Mesenchymal stem cell (in vitro differentiated cells and primary cell): ENCODE measurements around the gene TXLNA. TPM values are rescaled to one million over a fixed set of nuclear protein-coding genes. Genes with fewer than 3 reads are reported as not detected.
"Not testable (repeated sequence)": the region's sequence is repeated elsewhere in the genome, so short reads cannot be mapped to it uniquely, and the experiment has no call there.

Source experiments
- DNase-seq: peaks from one replicate; pipeline ENCODE4 v3.0.0-alpha.2; 2013
- H2AFZ ChIP-seq: one replicate; pipeline ENCODE4 v1.6.1; 2013; ENCODE audit warnings: low read depth, mild to moderate bottlenecking, control low read depth, inconsistent platforms, low read length, moderate library complexity
- H2AK5ac ChIP-seq: 2 replicates; pipeline ENCODE4 v1.6.1; 2013; ENCODE audit warnings: low read length, moderate library complexity, mild to moderate bottlenecking, inconsistent platforms; ENCODE audit not compliant: severe bottlenecking
- H2BK120ac ChIP-seq: one replicate; pipeline ENCODE4 v1.6.1; 2013; ENCODE audit warnings: low read depth, mild to moderate bottlenecking, inconsistent platforms, low read length, moderate library complexity
- H2BK12ac ChIP-seq, 2 experiments: one replicate each; pipeline ENCODE4 v1.6.1; 2013; ENCODE audit warnings: inconsistent platforms in 2 of 2, low read length in 2 of 2, mild to moderate bottlenecking in 2 of 2, moderate library complexity in 2 of 2, control low read depth in 1 of 2
- H2BK15ac ChIP-seq: one replicate; pipeline ENCODE4 v1.6.1; 2013; ENCODE audit warnings: mild to moderate bottlenecking, low read depth, inconsistent platforms; ENCODE audit not compliant: poor library complexity, severe bottlenecking
- H2BK5ac ChIP-seq: 2 replicates; pipeline ENCODE4 v1.6.1; 2013; ENCODE audit warnings: low read depth, mild to moderate bottlenecking, low read length, control low read depth, inconsistent platforms; ENCODE audit not compliant: poor library complexity, severe bottlenecking
- H3K14ac ChIP-seq, 2 experiments: one replicate each; pipeline ENCODE4 v1.6.1; 2013; ENCODE audit warnings: inconsistent platforms in 2 of 2, low read length in 2 of 2, control low read depth in 1 of 2, mild to moderate bottlenecking in 1 of 2, moderate library complexity in 1 of 2
- H3K18ac ChIP-seq, 2 experiments: one replicate each; pipeline ENCODE4 v1.6.1; 2013; ENCODE audit warnings: inconsistent platforms in 2 of 2, low read length in 2 of 2, control low read depth in 1 of 2, low read depth in 1 of 2, mild to moderate bottlenecking in 1 of 2
- H3K23ac ChIP-seq, 2 experiments: one replicate each; pipeline ENCODE4 v1.6.1; 2013; ENCODE audit warnings: inconsistent platforms in 2 of 2, low read length in 2 of 2, mild to moderate bottlenecking in 2 of 2, moderate library complexity in 2 of 2, control low read depth in 1 of 2
- H3K27ac ChIP-seq: 2 replicates; pipeline ENCODE4 v1.5.1; 2013; ENCODE audit warnings: mild to moderate bottlenecking, moderate library complexity, low read length, control low read depth, inconsistent platforms; ENCODE audit not compliant: poor library complexity, severe bottlenecking
- H3K27me3 ChIP-seq, 2 experiments: 2 replicates each; pipeline versions ENCODE4 v1.6.1 to v1.7.0; 2013; ENCODE audit warnings: low read length in 2 of 2, mild to moderate bottlenecking in 2 of 2, moderate library complexity in 2 of 2, control low read depth in 1 of 2, inconsistent platforms in 1 of 2; ENCODE audit not compliant: control insufficient read depth in 1 of 2, insufficient read depth in 1 of 2
- H3K36me3 ChIP-seq, 2 experiments: 2 replicates each; pipeline versions ENCODE4 v1.6.1 to v1.7.0; 2013; ENCODE audit warnings: low read length in 2 of 2, control low read depth in 1 of 2, inconsistent platforms in 1 of 2, low read depth in 1 of 2, mild to moderate bottlenecking in 1 of 2; ENCODE audit not compliant: insufficient read depth in 2 of 2, control insufficient read depth in 1 of 2
- H3K4ac ChIP-seq, 2 experiments: one replicate each; pipeline ENCODE4 v1.6.1; 2013; ENCODE audit warnings: inconsistent platforms in 2 of 2, low read length in 2 of 2, mild to moderate bottlenecking in 2 of 2, moderate library complexity in 2 of 2, control low read depth in 1 of 2, low read depth in 1 of 2
- H3K4me1 ChIP-seq: 2 replicates; pipeline ENCODE4 v1.6.1; 2013; ENCODE audit warnings: low read depth, low read length, control low read depth; ENCODE audit not compliant: control insufficient read depth, insufficient read depth
- H3K4me2 ChIP-seq: 2 replicates; pipeline ENCODE4 v1.6.1; 2013; ENCODE audit warnings: low read length, mild to moderate bottlenecking, inconsistent platforms; ENCODE audit not compliant: poor library complexity, severe bottlenecking
- H3K4me3 ChIP-seq, 2 experiments: 2 replicates each; pipeline versions ENCODE4 v1.5.1 to v1.7.0; 2013; ENCODE audit warnings: low read length in 2 of 2, mild to moderate bottlenecking in 2 of 2, control low read depth in 1 of 2, low read depth in 1 of 2; ENCODE audit not compliant: insufficient read depth in 1 of 2
- H3K79me1 ChIP-seq: replicated peaks from 2 replicates; pipeline ENCODE4 v1.6.1; 2013; ENCODE audit warnings: mild to moderate bottlenecking, control low read depth, low read length, inconsistent platforms; ENCODE audit not compliant: poor library complexity, severe bottlenecking
- H3K9ac ChIP-seq: 2 replicates; pipeline ENCODE4 v1.7.0; 2013; ENCODE audit warnings: mild to moderate bottlenecking, low read length, moderate library complexity
- H3K9me3 ChIP-seq: 2 replicates; pipeline ENCODE4 v1.7.0; 2013; ENCODE audit warnings: mild to moderate bottlenecking, low read length; ENCODE audit not compliant: control insufficient read depth
- H4K8ac ChIP-seq: one replicate; pipeline ENCODE4 v1.6.1; 2013; ENCODE audit warnings: inconsistent platforms, mild to moderate bottlenecking, low read length, moderate library complexity
- H4K91ac ChIP-seq: one replicate; pipeline ENCODE4 v1.6.1; 2013; ENCODE audit warnings: mild to moderate bottlenecking, low read length, inconsistent platforms
- WGBS: methylation state at CpG from one replicate; pipeline ENCODE4 v1.1.7; 2013; ENCODE audit warnings: mixed read lengths; 5-methylcytosine and 5-hydroxymethylcytosine counted together
- polyA plus RNA-seq, 2 experiments: library from polyadenylated mRNA; stranded (reverse); fragments of 200-250 nt; gene quantifications; one replicate each; pipeline ENCODE4 v1.2.3, GENCODE V29; 2013

TXLNA gene
- polyA plus RNA-seq (2013, experiment 1 of 2): 37.9 TPM
- 37.1 TPM for polyA plus RNA-seq (2013, experiment 2 of 2)

GRCh38 chr1:32179443-32180185, at the start of gene TXLNA:
Gene TXLNA, plus strand, starts transcription at chr1:32179675. Its CDS starts 671 bp downstream, at chr1:32180346.
- Histone ChIP-seq H2BK12ac (peak within 1 kb of the TSS in 1 of 2 experiments; percentile 66), H3K4me2 (peak within 1 kb of the TSS; percentile 89), H3K27me3 (no peaks in the 10 kb centered on the region), H3K18ac (peak within 1 kb of the TSS; percentile 96 to 97), H2AK5ac (peak within 1 kb of the TSS; percentile 67), H3K23ac (peak within 1 kb of the TSS; percentile 20 to 88), H3K79me1 (peaks cover 10% of the 10 kb centered on the region), H3K4ac (peak within 1 kb of the TSS; percentile 66 to 93), H2BK15ac (peak within 1 kb of the TSS; percentile 87), H4K91ac (peak within 1 kb of the TSS; percentile 96), H3K36me3 (peaks cover 31 to 48% of the 10 kb centered on the region in 2 experiments), H3K9ac (peak within 1 kb of the TSS; percentile 100), H3K9me3 (no peaks in the 10 kb centered on the region), H3K4me3 (peak within 1 kb of the TSS; percentile 67 to 96), H2AFZ (peak within 1 kb of the TSS; percentile 18), H2BK5ac (peak within 1 kb of the TSS; percentile 98), H3K27ac (peak within 1 kb of the TSS; percentile 98), H2BK120ac (peak within 1 kb of the TSS; percentile 95), H3K4me1 (peaks cover 16% of the 10 kb centered on the region), H4K8ac (peak within 1 kb of the TSS; percentile 95), H3K14ac (peak within 1 kb of the TSS in 1 of 2 experiments; percentile 84)
- peak; percentile 92 for DNase-seq
- under 1% methylated on average over 60 of the region's 79 CpGs for WGBS

- not testable (repeated sequence) for H3K36me3 ChIP-seq, H3K14ac ChIP-seq, H4K8ac ChIP-seq, H3K27me3 ChIP-seq, H2AFZ ChIP-seq, H3K4me1 ChIP-seq, H2BK15ac ChIP-seq, DNase-seq, H3K18ac ChIP-seq, H2BK120ac ChIP-seq, H2BK12ac ChIP-seq, H4K91ac ChIP-seq, H3K79me1 ChIP-seq, H3K23ac ChIP-seq, H3K9me3 ChIP-seq, H2BK5ac ChIP-seq, H3K4me2 ChIP-seq, H3K4me3 ChIP-seq, H2AK5ac ChIP-seq, H3K4ac ChIP-seq
- Histone ChIP-seq H3K27ac (peak overlapping the region; percentile 82), H3K9ac (peak overlapping the region; percentile 54)
- 97% methylated on average over 3 of the region's 9 CpGs for WGBS
These were observed 45.6 kb upstream of the TXLNA start for GRCh38 chr1:32133950-32134280.

DNA sequence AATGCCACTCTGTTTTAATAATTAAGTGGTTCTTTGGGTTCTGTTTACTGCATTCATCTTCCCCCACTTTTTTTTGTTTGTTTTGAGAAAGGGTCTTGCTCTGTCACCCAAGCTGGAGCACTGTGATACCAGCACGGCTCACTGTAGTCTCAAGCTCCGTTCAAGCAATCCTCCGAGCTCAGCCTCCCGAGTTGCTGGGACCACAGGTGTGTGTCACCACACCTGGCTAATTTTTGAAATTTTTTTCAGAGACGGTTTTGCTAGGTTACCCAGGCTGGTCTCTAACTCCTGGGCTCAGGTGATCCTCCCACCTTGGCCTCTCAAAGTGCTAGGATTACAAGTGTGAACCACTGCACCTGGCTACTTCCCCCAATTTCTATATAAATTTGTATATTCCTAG, 42.4 kb upstream of the TXLNA start:
- Histone ChIP-seq H3K4ac (no peak overlapping the region), H3K4me3 (no peak overlapping the region), H3K79me1 (no peaks in the 10 kb centered on the region), H3K23ac (no peak overlapping the region), H3K27ac (no peak overlapping the region), H4K91ac (no peak overlapping the region), H3K9ac (no peak overlapping the region), H3K36me3 (peaks cover 0 to 4% of the 10 kb centered on the region in 2 experiments), H2AK5ac (no peak overlapping the region), H3K4me1 (peaks cover 9% of the 10 kb centered on the region), H3K14ac (no peak overlapping the region), H3K18ac (no peak overlapping the region), H4K8ac (no peak overlapping the region), H3K9me3 (no peaks in the 10 kb centered on the region), H2BK12ac (no peak overlapping the region), H2AFZ (no peak overlapping the region), H2BK120ac (no peak overlapping the region), H3K4me2 (no peak overlapping the region), H2BK5ac (no peak overlapping the region), H3K27me3 (no peaks in the 10 kb centered on the region), H2BK15ac (no peak overlapping the region)
- DNase-seq: no peak
- 95% methylated on average over 5 of the region's 5 CpGs for WGBS

GRCh38 chr1:32138965-32139364, 40.5 kb upstream of the TXLNA start:
- WGBS: 17% methylated on average over 4 of the region's 5 CpGs
- Histone ChIP-seq H3K27ac (peak overlapping the region; percentile 53), H2AK5ac (no peak overlapping the region), H3K23ac (no peak overlapping the region), H4K91ac (no peak overlapping the region), H3K9ac (no peak overlapping the region), H3K9me3 (no peaks in the 10 kb centered on the region), H3K14ac (no peak overlapping the region), H2BK120ac (no peak overlapping the region), H3K4me1 (peaks cover 8% of the 10 kb centered on the region), H2BK5ac (no peak overlapping the region), H2BK15ac (no peak overlapping the region), H3K79me1 (no peaks in the 10 kb centered on the region), H3K18ac (no peak overlapping the region), H3K36me3 (peaks cover 0 to 3% of the 10 kb centered on the region in 2 experiments), H3K27me3 (no peaks in the 10 kb centered on the region), H3K4ac (no peak overlapping the region), H3K4me3 (no peak overlapping the region), H3K4me2 (no peak overlapping the region), H2AFZ (no peak overlapping the region), H4K8ac (no peak overlapping the region), H2BK12ac (no peak overlapping the region)
- DNase-seq: peak; percentile 60
